ENCODE data around the gene APOC3. TPM values are rescaled to one million over a fixed set of nuclear protein-coding genes. Genes with fewer than 3 reads are reported as not detected.

Gene APOC3
- total and polyA plus RNA-seq, 4 donors = 608 to 24,129 (median 9,307) TPM

DNA sequence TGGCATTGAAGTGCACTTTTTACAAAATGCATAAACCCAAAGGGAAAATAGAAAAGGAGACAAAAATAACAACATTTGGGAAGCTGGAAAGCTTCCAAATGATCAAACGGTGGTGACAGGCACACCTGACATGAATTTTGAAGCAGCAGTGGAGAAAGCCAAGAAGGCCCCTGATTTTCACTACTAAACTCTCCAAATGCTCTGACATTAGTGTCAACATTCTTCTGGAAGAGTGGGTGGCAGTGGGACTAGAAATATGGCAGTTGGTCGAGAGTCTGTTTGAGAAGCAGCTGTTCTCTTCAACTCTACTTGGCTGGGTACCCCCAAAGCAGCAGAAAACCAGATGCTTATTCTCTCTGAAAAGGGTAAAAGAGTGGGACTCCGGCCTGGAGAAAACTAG lies 25.7 kb upstream of the APOC3 start:
- 71% methylated on average over 3 of the region's 3 CpGs for WGBS
- TF ChIP-seq HNF4A (conservative IDR thresholded peaks at IDR 0.05) = no peak
- H3K27ac ChIP-seq (ENCODE audit: low read depth in 1 of 2, low read length in 2 of 2) = no peak overlapping the region
- DNase-seq (ENCODE audit: low spot score) = no peak
- H3K27me3 ChIP-seq (ENCODE audit: control insufficient read depth in 4 of 4, insufficient read depth in 4 of 4, low read length in 3 of 4) = no peaks in the 10 kb centered on the region
- H3K9me3 ChIP-seq (ENCODE audit: control insufficient read depth in 4 of 4, low read length in 3 of 4) = no peaks in the 10 kb centered on the region
- no peaks in the 10 kb centered on the region for H3K36me3 ChIP-seq (ENCODE audit: control insufficient read depth in 4 of 4, insufficient read depth in 3 of 4, low read depth in 1 of 4, low read length in 3 of 4)
- H3K4me1 ChIP-seq (ENCODE audit: control insufficient read depth in 4 of 4, insufficient read depth in 4 of 4, low read length in 3 of 4) = peaks cover 13 to 31% (median 25%) of the 10 kb centered on the region in 4 donors
- H3K4me3 ChIP-seq (ENCODE audit: low read depth in 1 of 3, low read length in 3 of 3) = no peak overlapping the region
- no peak overlapping the region for H3K9ac ChIP-seq (ENCODE audit: low read depth in 1 of 2, low read length in 2 of 2)

DNA sequence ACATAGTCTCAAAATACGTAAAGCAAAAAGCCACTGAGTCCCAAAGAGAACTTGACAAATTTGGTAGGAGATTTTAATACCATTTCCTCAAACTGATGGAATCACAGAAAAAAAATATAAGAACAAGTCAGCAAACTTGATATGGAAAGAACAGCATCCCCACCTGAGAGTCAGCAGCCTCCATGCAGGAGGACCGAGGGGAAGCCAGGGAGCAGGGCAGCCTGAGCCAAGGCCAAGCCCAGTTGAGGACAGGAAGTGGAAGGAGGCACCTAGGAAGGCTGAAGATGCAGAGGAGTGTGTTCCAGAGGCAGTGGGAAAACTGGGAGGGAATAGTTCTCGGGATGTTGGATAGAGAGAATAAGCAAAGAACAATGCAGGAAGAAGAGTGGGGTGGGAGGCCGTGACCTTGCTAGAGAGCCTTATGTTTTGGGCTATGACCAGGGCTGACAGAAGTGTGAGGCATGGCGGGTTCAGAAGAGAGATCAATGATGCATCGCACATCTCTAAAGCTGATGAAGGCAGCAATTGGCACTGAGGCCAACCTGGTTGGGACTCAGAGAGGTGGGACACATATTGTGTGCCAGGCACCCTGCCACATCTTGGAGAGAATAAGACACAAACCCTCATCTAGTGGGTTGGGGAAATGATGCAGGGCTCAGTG lies 22.0 kb upstream of the APOC3 start:
- DNase-seq (ENCODE audit: low spot score) = no peak
- peak overlapping the region; percentile 92 to 94 for H3K27ac ChIP-seq (ENCODE audit: low read depth in 1 of 2, low read length in 2 of 2)
- peak overlapping the region in 1 of 2 donors; percentile 44 for H3K9ac ChIP-seq (ENCODE audit: low read depth in 1 of 2, low read length in 2 of 2)
- 68% methylated on average over 6 of the region's 6 CpGs for WGBS
- no peaks in the 10 kb centered on the region for H3K9me3 ChIP-seq (ENCODE audit: control insufficient read depth in 4 of 4, low read length in 3 of 4)
- no peaks in the 10 kb centered on the region for H3K27me3 ChIP-seq (ENCODE audit: control insufficient read depth in 4 of 4, insufficient read depth in 4 of 4, low read length in 3 of 4)
- H3K4me3 ChIP-seq (ENCODE audit: low read depth in 1 of 3, low read length in 3 of 3) = no peak overlapping the region
- H3K36me3 ChIP-seq (ENCODE audit: control insufficient read depth in 4 of 4, insufficient read depth in 3 of 4, low read depth in 1 of 4, low read length in 3 of 4) = no peaks in the 10 kb centered on the region
- TF ChIP-seq, protein P1, sequence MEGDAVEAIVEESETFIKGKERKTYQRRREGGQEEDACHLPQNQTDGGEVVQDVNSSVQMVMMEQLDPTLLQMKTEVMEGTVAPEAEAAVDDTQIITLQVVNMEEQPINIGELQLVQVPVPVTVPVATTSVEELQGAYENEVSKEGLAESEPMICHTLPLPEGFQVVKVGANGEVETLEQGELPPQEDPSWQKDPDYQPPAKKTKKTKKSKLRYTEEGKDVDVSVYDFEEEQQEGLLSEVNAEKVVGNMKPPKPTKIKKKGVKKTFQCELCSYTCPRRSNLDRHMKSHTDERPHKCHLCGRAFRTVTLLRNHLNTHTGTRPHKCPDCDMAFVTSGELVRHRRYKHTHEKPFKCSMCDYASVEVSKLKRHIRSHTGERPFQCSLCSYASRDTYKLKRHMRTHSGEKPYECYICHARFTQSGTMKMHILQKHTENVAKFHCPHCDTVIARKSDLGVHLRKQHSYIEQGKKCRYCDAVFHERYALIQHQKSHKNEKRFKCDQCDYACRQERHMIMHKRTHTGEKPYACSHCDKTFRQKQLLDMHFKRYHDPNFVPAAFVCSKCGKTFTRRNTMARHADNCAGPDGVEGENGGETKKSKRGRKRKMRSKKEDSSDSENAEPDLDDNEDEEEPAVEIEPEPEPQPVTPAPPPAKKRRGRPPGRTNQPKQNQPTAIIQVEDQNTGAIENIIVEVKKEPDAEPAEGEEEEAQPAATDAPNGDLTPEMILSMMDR (IDR thresholded peaks at IDR 0.05; ENCODE audit: low read depth, low read length, missing input control) = no peak
- TF ChIP-seq JUND (IDR thresholded peaks at IDR 0.05) (no peak), FOXA2 (IDR thresholded peaks at IDR 0.05) (no peak), TAF1 (conservative IDR thresholded peaks at IDR 0.05) (no peak), YY1 (IDR thresholded peaks at IDR 0.05) (no peak), EGR1 (IDR thresholded peaks at IDR 0.05; ENCODE audit: low read depth in 2 of 2) (no peak), RAD21 (IDR thresholded peaks at IDR 0.05) (no peak), HNF4G (IDR thresholded peaks at IDR 0.05) (no peak), SP1 (IDR thresholded peaks at IDR 0.05) (no peak), GABPA (IDR thresholded peaks at IDR 0.05 in 1 of 2, conservative IDR thresholded peaks at IDR 0.05 in 1 of 2) (no peak), FOXA1 (IDR thresholded peaks at IDR 0.05) (no peak), NR2F2 (IDR thresholded peaks at IDR 0.05) (no peak), RXRA (IDR thresholded peaks at IDR 0.05) (no peak), HNF4A (conservative IDR thresholded peaks at IDR 0.05) (no peak)
- TF ChIP-seq, protein P2, sequence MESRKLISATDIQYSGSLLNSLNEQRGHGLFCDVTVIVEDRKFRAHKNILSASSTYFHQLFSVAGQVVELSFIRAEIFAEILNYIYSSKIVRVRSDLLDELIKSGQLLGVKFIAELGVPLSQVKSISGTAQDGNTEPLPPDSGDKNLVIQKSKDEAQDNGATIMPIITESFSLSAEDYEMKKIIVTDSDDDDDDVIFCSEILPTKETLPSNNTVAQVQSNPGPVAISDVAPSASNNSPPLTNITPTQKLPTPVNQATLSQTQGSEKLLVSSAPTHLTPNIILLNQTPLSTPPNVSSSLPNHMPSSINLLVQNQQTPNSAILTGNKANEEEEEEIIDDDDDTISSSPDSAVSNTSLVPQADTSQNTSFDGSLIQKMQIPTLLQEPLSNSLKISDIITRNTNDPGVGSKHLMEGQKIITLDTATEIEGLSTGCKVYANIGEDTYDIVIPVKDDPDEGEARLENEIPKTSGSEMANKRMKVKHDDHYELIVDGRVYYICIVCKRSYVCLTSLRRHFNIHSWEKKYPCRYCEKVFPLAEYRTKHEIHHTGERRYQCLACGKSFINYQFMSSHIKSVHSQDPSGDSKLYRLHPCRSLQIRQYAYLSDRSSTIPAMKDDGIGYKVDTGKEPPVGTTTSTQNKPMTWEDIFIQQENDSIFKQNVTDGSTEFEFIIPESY (IDR thresholded peaks at IDR 0.05) = no peak
- TF ChIP-seq, protein P3, sequence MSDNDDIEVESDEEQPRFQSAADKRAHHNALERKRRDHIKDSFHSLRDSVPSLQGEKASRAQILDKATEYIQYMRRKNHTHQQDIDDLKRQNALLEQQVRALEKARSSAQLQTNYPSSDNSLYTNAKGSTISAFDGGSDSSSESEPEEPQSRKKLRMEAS (IDR thresholded peaks at IDR 0.05) = no peak
- TF ChIP-seq, protein P4, sequence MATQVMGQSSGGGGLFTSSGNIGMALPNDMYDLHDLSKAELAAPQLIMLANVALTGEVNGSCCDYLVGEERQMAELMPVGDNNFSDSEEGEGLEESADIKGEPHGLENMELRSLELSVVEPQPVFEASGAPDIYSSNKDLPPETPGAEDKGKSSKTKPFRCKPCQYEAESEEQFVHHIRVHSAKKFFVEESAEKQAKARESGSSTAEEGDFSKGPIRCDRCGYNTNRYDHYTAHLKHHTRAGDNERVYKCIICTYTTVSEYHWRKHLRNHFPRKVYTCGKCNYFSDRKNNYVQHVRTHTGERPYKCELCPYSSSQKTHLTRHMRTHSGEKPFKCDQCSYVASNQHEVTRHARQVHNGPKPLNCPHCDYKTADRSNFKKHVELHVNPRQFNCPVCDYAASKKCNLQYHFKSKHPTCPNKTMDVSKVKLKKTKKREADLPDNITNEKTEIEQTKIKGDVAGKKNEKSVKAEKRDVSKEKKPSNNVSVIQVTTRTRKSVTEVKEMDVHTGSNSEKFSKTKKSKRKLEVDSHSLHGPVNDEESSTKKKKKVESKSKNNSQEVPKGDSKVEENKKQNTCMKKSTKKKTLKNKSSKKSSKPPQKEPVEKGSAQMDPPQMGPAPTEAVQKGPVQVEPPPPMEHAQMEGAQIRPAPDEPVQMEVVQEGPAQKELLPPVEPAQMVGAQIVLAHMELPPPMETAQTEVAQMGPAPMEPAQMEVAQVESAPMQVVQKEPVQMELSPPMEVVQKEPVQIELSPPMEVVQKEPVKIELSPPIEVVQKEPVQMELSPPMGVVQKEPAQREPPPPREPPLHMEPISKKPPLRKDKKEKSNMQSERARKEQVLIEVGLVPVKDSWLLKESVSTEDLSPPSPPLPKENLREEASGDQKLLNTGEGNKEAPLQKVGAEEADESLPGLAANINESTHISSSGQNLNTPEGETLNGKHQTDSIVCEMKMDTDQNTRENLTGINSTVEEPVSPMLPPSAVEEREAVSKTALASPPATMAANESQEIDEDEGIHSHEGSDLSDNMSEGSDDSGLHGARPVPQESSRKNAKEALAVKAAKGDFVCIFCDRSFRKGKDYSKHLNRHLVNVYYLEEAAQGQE (IDR thresholded peaks at IDR 0.05) = no peak
- TF ChIP-seq, protein P5, sequence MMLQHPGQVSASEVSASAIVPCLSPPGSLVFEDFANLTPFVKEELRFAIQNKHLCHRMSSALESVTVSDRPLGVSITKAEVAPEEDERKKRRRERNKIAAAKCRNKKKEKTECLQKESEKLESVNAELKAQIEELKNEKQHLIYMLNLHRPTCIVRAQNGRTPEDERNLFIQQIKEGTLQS (IDR thresholded peaks at IDR 0.05) = no peak
- H3K4me1 ChIP-seq (ENCODE audit: control insufficient read depth in 4 of 4, insufficient read depth in 4 of 4, low read length in 3 of 4) = peaks cover 18 to 39% (median 33%) of the 10 kb centered on the region in 4 donors

Measured in liver (tissue), 9 donors.